Measurements from ENCODE around the gene CENPO. TPM values are rescaled to one million over a fixed set of nuclear protein-coding genes. Genes with fewer than 3 reads are reported as not detected.
"Not testable (repeated sequence)": the region's sequence is repeated elsewhere in the genome, so short reads cannot be mapped to it uniquely, and the experiment has no call there.

The CENPO gene
- total RNA-seq, 1 donor = 8.0 TPM

DNA sequence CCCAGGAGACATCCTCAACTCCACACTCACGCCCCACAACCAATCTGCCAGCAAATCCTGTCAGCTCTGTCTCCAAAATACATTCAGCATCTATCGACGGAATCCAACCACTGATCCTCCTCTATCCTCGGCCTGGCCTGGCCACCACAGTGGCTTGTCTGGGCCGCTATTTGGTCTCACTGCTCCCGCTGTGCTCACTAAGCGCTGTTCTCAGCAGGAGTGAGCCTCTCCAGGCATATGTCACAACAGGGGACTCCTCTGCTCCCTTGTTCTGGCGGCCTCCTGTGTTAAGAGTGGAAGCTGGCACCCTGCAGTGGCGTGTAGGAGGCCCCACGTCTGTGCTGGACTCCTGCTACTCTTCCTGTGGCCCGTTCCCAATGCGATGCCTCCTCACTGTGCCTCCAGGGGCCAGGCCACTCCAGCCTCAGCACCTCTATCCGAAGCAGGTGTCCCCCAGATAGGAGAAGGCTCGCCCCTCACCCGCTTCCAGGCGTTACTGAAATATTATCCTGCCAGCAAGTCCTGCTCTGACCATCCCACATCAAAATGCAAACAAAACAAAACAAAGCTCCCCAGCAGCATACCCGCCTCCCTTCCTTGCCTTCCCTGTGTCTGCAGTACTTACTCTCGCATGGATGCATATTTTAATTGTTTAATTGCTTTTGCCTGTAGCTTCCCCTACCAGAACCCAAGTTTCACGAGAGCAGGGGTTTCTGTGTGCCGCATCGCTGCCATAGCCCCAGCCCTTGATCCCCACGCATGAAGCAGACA lies 39.9 kb downstream of the CENPO start:
- Histone ChIP-seq H2AFZ (ENCODE audit: low read length) (no peak overlapping the region), H4K20me1 (ENCODE audit: insufficient read depth, low read length) (no peaks in the 10 kb centered on the region), H3K4me3 (ENCODE audit: insufficient read depth, low read length) (no peak overlapping the region), H3K9me3 (ENCODE audit: low read depth, low read length) (no peaks in the 10 kb centered on the region), H3K4me1 (ENCODE audit: insufficient read depth, low read length) (peaks cover 7% of the 10 kb centered on the region), H3K4me2 (ENCODE audit: insufficient read depth, low read length) (no peak overlapping the region), H3K27me3 (ENCODE audit: insufficient read depth, low read length) (no peaks in the 10 kb centered on the region), H3K27ac (ENCODE audit: low read depth, low read length) (no peak overlapping the region), H3K36me3 (ENCODE audit: insufficient read depth, low read length) (no peaks in the 10 kb centered on the region), H3K79me2 (ENCODE audit: insufficient read depth, low read length) (no peaks in the 10 kb centered on the region)
- DNase-seq (ENCODE audit: insufficient read length, low spot score, missing footprints) = peak; percentile 74
- TF ChIP-seq, protein P1, sequence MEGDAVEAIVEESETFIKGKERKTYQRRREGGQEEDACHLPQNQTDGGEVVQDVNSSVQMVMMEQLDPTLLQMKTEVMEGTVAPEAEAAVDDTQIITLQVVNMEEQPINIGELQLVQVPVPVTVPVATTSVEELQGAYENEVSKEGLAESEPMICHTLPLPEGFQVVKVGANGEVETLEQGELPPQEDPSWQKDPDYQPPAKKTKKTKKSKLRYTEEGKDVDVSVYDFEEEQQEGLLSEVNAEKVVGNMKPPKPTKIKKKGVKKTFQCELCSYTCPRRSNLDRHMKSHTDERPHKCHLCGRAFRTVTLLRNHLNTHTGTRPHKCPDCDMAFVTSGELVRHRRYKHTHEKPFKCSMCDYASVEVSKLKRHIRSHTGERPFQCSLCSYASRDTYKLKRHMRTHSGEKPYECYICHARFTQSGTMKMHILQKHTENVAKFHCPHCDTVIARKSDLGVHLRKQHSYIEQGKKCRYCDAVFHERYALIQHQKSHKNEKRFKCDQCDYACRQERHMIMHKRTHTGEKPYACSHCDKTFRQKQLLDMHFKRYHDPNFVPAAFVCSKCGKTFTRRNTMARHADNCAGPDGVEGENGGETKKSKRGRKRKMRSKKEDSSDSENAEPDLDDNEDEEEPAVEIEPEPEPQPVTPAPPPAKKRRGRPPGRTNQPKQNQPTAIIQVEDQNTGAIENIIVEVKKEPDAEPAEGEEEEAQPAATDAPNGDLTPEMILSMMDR (IDR thresholded peaks at IDR 0.05; ENCODE audit: extremely low read depth, low read depth, low read length) = no peak

DNA sequence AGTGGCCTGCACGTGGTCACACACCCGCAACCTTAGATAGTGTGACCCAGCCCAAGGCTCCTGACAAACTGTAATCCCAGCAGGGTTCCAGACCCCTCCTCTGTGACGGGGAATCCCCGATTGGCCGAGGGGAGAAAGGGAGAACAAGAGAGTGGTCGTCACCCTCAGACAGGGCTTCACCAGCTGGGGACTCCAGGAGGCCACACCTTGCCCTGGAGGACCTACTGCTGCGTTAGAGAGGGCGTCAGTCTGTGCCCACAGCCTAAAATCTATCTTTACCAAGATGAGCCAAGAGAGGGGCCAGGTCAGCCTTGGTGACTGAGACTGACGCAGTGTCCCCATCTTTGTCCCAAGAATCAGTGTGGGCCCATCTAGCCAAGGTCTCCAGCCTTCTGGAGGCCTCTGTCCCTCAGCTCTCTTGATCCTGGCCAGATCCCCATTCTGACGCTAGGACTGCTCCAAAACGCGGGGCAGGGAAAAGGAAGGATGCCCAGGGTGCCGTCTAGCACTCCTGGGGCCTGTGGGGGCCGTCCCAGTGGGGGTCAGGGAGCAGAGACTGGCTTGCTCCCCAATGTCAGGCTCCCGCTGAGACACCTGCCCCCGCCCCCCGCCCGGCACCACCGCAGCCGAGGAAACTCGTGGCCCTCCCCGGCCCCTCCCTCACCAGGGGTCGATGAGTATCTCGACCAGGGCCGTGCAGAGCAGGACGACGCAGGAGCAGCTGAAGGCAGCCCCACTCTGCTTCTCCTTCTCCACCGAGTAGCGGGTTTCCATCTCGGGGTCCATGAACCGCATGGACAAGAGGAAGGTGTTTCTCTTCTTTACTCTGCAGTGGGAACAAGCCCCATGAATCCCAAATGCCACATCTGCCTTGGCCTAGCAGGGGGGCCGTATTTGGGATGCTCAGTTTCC lies 40.9 kb downstream of the CENPO start:
- Histone ChIP-seq H3K9me3 (ENCODE audit: low read depth, low read length) (no peaks in the 10 kb centered on the region), H3K4me3 (ENCODE audit: insufficient read depth, low read length) (no peak overlapping the region), H3K36me3 (ENCODE audit: insufficient read depth, low read length) (no peaks in the 10 kb centered on the region), H3K4me2 (ENCODE audit: insufficient read depth, low read length) (no peak overlapping the region), H2AFZ (ENCODE audit: low read length) (no peak overlapping the region), H4K20me1 (ENCODE audit: insufficient read depth, low read length) (no peaks in the 10 kb centered on the region), H3K79me2 (ENCODE audit: insufficient read depth, low read length) (no peaks in the 10 kb centered on the region), H3K4me1 (ENCODE audit: insufficient read depth, low read length) (peaks cover 7% of the 10 kb centered on the region), H3K27me3 (ENCODE audit: insufficient read depth, low read length) (no peaks in the 10 kb centered on the region), H3K27ac (ENCODE audit: low read depth, low read length) (no peak overlapping the region)
- DNase-seq (ENCODE audit: insufficient read length, low spot score, missing footprints) = peak; percentile 68
- TF ChIP-seq, protein P1 (IDR thresholded peaks at IDR 0.05; ENCODE audit: extremely low read depth, low read depth, low read length) = no peak

DNA sequence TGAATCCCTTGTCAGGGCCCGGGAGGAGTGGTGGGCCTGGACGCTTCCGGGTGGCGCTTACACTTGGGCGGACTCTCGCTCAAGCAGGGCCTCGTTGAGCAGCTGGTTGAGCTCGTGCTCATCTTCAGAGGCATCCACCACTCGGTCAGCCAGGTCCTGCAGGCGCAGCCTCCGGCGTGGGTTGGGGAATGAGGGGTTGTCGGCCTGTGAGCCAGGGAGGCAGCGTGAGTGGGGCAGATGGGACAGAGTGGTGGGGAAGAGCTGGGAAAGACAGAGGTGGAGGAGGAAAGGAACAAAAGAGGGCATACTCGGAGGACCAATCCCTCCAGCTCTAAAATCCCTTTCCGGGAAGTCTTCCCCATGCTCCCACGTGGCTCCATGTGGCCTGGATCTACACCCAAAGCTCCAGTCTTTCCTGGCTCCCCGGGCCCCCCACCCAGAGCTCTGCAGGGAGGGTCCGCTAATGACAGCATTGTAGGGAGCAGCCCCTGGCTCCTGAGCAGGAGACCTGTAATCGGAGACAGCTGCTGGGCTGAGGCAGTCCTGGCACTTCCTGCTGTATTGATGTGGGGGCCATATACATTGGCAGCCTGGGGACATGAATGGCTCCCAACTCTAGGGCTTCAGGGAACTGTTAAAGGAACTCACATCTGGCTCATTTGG lies 41.6 kb downstream of the CENPO start:
- peaks cover 7% of the 10 kb centered on the region for H3K4me1 ChIP-seq (ENCODE audit: insufficient read depth, low read length)
- peak overlapping the region; percentile 23 for H3K27ac ChIP-seq (ENCODE audit: low read depth, low read length)
- H3K27me3 ChIP-seq (ENCODE audit: insufficient read depth, low read length) = no peaks in the 10 kb centered on the region
- no peak overlapping the region for H3K4me2 ChIP-seq (ENCODE audit: insufficient read depth, low read length)
- no peaks in the 10 kb centered on the region for H3K79me2 ChIP-seq (ENCODE audit: insufficient read depth, low read length)
- no peaks in the 10 kb centered on the region for H3K36me3 ChIP-seq (ENCODE audit: insufficient read depth, low read length)
- H3K9me3 ChIP-seq (ENCODE audit: low read depth, low read length) = no peaks in the 10 kb centered on the region
- TF ChIP-seq, protein P1 (IDR thresholded peaks at IDR 0.05; ENCODE audit: extremely low read depth, low read depth, low read length) = no peak
- peak; percentile 49 for DNase-seq (ENCODE audit: insufficient read length, low spot score, missing footprints)
- no peak overlapping the region for H2AFZ ChIP-seq (ENCODE audit: low read length)
- no peak overlapping the region for H3K4me3 ChIP-seq (ENCODE audit: insufficient read depth, low read length)
- H4K20me1 ChIP-seq (ENCODE audit: insufficient read depth, low read length) = no peaks in the 10 kb centered on the region

DNA sequence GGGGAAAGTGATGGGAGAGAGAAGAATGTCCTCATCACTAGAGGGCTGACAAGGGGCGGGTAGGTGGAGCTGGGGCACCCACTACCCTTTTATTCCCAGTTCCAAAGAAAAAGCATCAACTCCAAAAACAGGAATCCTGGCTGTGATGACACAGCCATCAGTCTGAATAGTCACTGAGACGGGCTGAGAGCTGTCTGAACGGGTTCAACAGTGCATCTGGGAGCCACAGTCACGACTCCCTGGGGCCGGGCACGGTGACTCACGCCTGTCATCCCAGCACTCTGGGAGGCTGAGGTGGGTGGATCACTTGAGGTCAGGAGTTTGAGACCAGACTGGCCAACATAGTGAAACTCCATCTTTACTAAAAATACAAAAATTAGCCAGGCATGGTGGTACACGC lies 42.2 kb downstream of the CENPO start:
- not testable (repeated sequence) for H3K9me3 ChIP-seq (ENCODE audit: low read depth, low read length); H4K20me1 ChIP-seq (ENCODE audit: insufficient read depth, low read length); H3K4me2 ChIP-seq (ENCODE audit: insufficient read depth, low read length); H3K4me3 ChIP-seq (ENCODE audit: insufficient read depth, low read length); H3K36me3 ChIP-seq (ENCODE audit: insufficient read depth, low read length); H3K79me2 ChIP-seq (ENCODE audit: insufficient read depth, low read length); H2AFZ ChIP-seq (ENCODE audit: low read length); H3K4me1 ChIP-seq (ENCODE audit: insufficient read depth, low read length); H3K27me3 ChIP-seq (ENCODE audit: insufficient read depth, low read length)
- peak; percentile 98 for DNase-seq (ENCODE audit: insufficient read length, low spot score, missing footprints)
- peak overlapping the region; percentile 23 for H3K27ac ChIP-seq (ENCODE audit: low read depth, low read length)
